DND-41 (cell line): ENCODE data around the gene AATF.

ENCODE experiments used
- ATAC-seq: fragments of 200-7000 bp; cut with Tn5 transposase; 3 replicates; pipeline ENCODE4 v1.9.1; 2021; ENCODE audit warnings: low read depth; ENCODE audit not compliant: insufficient read depth
- DNase-seq: peaks from one replicate; pipeline ENCODE4 v3.0.0-alpha.2; 2020
- H2AFZ ChIP-seq: 2 replicates; pipeline ENCODE4 v1.6.0; 2012; ENCODE audit warnings: low read depth, low read length
- H3K27ac ChIP-seq: 2 replicates; pipeline ENCODE4 v1.5.1; 2012; ENCODE audit warnings: low read length, inconsistent platforms
- H3K27me3 ChIP-seq: fragments of 200-600 bp; sonication (generic); 2 replicates; pipeline ENCODE4 v1.6.0; 2012; ENCODE audit warnings: low read length, mild to moderate bottlenecking, inconsistent platforms; ENCODE audit not compliant: insufficient read depth, poor library complexity
- H3K36me3 ChIP-seq: 2 replicates; pipeline ENCODE4 v1.5.1; 2012; ENCODE audit warnings: low read length, inconsistent platforms; ENCODE audit not compliant: insufficient read depth
- H3K4me1 ChIP-seq: 2 replicates; pipeline ENCODE4 v1.5.1; 2012; ENCODE audit warnings: mild to moderate bottlenecking, low read length; ENCODE audit not compliant: insufficient read depth
- H3K4me2 ChIP-seq: 2 replicates; pipeline ENCODE4 v1.6.0; 2012; ENCODE audit warnings: mild to moderate bottlenecking, moderate library complexity, low read length, inconsistent platforms; ENCODE audit not compliant: insufficient read depth
- H3K4me3 ChIP-seq, 2 experiments: fragments of 200-600 bp in 1 of 2; shearing (Covaris generic) in 1 of 2; 2 replicates each; pipeline ENCODE4 v1.5.1; 2012 to 2016; ENCODE audit warnings: inconsistent platforms in 2 of 2, low read length in 2 of 2, mild to moderate bottlenecking in 2 of 2, low read depth in 1 of 2, moderate library complexity in 1 of 2
- H3K79me2 ChIP-seq: 2 replicates; pipeline ENCODE4 v1.6.0; 2012; ENCODE audit warnings: low read length, inconsistent platforms; ENCODE audit not compliant: insufficient read depth
- H3K9ac ChIP-seq: 2 replicates; pipeline ENCODE4 v1.6.0; 2012; ENCODE audit warnings: low read depth, mild to moderate bottlenecking, inconsistent platforms, low read length, moderate library complexity
- H3K9me3 ChIP-seq: 2 replicates; pipeline ENCODE4 v1.5.1; 2012; ENCODE audit warnings: low read length, moderate library complexity, mild to moderate bottlenecking, inconsistent platforms; ENCODE audit not compliant: insufficient read depth, severe bottlenecking
- H4K20me1 ChIP-seq: 2 replicates; pipeline ENCODE4 v1.6.0; 2012; ENCODE audit warnings: low read length; ENCODE audit not compliant: insufficient read depth
- EZH2 ChIP-seq: IDR thresholded peaks from 3 replicates; pipeline ENCODE4 v1.6.1; 2012; ENCODE audit warnings: borderline replicate concordance, low read depth, mild to moderate bottlenecking, moderate library complexity, low read length, inconsistent platforms; ENCODE audit not compliant: severe bottlenecking
- TF ChIP-seq, protein P1 (sequence below): IDR thresholded peaks from 2 replicates; pipeline ENCODE4 v1.5.1; 2012; ENCODE audit warnings: borderline replicate concordance, low read length, moderate library complexity, mild to moderate bottlenecking; ENCODE audit not compliant: poor library complexity, severe bottlenecking; ENCODE audit errors: extremely low read depth

AATF gene

DNA sequence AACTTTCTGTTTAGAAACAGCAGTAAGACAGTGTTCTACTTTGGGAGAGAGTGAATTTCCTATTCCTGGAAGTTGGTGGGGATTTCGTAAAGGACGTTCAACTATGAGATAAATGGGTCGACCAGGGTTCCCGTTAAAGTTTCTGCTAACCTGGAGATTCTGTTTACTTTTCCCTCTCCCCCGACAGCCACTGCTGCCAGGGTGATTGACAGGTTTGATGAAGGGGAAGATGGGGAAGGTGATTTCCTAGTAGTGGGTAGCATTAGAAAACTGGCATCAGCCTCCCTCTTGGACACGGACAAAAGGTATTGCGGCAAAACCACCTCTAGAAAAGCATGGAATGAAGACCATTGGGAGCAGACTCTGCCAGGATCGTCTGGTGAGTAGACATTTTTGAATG is 1.3 kb downstream of the AATF start:
- Histone ChIP-seq H3K27me3 (no peaks in the 10 kb centered on the region), H3K4me3 (peak overlapping the region; percentile 64 to 81), H3K4me1 (peaks cover 57% of the 10 kb centered on the region), H3K9ac (peak overlapping the region; percentile 89), H2AFZ (no peak overlapping the region), H3K4me2 (peak overlapping the region; percentile 91), H3K79me2 (peaks cover 64% of the 10 kb centered on the region), H3K9me3 (no peaks in the 10 kb centered on the region), H3K27ac (peak overlapping the region; percentile 78; the same call in 1 of the 2 replicates), H3K36me3 (peaks cover 47% of the 10 kb centered on the region), H4K20me1 (peaks cover 35% of the 10 kb centered on the region; the same call in 1 of the 2 replicates)
- no peak for TF ChIP-seq EZH2
- TF ChIP-seq, protein P1, sequence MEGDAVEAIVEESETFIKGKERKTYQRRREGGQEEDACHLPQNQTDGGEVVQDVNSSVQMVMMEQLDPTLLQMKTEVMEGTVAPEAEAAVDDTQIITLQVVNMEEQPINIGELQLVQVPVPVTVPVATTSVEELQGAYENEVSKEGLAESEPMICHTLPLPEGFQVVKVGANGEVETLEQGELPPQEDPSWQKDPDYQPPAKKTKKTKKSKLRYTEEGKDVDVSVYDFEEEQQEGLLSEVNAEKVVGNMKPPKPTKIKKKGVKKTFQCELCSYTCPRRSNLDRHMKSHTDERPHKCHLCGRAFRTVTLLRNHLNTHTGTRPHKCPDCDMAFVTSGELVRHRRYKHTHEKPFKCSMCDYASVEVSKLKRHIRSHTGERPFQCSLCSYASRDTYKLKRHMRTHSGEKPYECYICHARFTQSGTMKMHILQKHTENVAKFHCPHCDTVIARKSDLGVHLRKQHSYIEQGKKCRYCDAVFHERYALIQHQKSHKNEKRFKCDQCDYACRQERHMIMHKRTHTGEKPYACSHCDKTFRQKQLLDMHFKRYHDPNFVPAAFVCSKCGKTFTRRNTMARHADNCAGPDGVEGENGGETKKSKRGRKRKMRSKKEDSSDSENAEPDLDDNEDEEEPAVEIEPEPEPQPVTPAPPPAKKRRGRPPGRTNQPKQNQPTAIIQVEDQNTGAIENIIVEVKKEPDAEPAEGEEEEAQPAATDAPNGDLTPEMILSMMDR, result no peak
- ATAC-seq, result no peak
- no peak for DNase-seq

DNA sequence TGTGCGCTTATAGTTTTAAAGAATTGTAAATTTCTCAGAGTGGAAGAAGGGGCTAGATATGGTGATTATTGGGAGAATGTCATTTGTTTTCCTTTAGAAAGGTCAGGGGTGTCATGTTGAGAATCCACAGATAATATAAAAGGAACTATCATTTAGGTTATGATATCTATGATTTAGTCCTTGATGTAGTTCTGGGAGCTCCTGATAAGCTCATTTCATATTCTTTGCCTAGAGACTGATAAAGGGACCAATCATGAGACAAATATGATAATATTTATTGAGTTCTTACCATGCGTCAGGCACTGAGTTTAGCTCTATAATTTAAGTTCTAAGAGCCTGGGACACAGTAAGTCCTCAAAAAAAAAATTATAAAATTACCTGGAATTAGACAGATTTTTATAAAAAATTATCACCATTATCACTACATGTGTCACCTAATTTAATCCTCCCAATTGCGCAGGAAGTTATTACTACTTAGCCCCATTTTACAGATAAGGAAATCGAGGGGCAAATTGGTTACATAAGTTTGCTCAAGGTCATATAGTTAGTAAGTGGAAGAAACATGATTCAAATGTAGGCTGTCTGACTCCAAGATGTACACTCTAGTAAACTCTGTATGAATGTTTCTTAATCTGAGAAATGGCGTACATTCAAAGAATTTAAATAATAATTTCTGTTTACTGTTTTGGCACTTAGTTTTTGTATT is 2.5 kb downstream of the AATF start:
- Histone ChIP-seq H3K4me2 (peak overlapping the region; percentile 91), H3K27ac (no peak overlapping the region), H3K9ac (peak overlapping the region; percentile 89; the same call in 1 of the 2 replicates), H3K79me2 (peaks cover 71% of the 10 kb centered on the region), H3K4me1 (peaks cover 57% of the 10 kb centered on the region), H3K36me3 (peaks cover 59% of the 10 kb centered on the region), H2AFZ (no peak overlapping the region), H3K4me3 (peak overlapping the region in 1 of 2 experiments; percentile 81; a peak in 2 of 4 replicates), H4K20me1 (peaks cover 38% of the 10 kb centered on the region; the same call in 1 of the 2 replicates), H3K27me3 (no peaks in the 10 kb centered on the region), H3K9me3 (no peaks in the 10 kb centered on the region)
- DNase-seq (no peak), ATAC-seq (no peak)
- TF ChIP-seq, protein P1, result no peak
- no peak for TF ChIP-seq EZH2

DNA sequence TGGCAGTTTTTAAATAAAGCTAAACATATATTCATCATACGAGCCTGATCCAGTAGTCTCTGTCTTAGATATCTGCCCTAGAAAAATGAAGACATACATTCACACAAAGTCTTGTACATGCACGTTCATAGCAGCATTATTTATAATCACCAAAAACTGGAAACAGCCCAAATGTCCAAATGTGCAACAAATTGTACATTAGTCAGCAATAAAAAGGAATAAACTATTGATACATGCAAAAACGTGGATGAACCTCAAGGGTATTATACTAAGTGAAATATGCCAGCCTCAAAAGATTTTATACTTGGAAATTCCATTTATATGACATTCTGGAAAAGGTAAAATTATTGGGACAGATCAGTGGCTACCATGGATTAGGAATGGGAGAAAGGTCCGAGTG is 22.8 kb downstream of the AATF start:
- TF ChIP-seq, protein P1, result no peak
- no peak for TF ChIP-seq EZH2
- ATAC-seq, result no peak
- peaks cover 31% of the 10 kb centered on the region; the same call in 1 of the 2 replicates for H4K20me1 ChIP-seq
- H3K79me2 ChIP-seq, result peaks cover 96% of the 10 kb centered on the region
- H3K36me3 ChIP-seq, result peaks cover 56% of the 10 kb centered on the region
- DNase-seq, result no peak
- no peak overlapping the region for H2AFZ ChIP-seq
- no peaks in the 10 kb centered on the region for H3K9me3 ChIP-seq
- no peak overlapping the region for H3K4me2 ChIP-seq
- no peaks in the 10 kb centered on the region for H3K27me3 ChIP-seq
- no peak overlapping the region for H3K9ac ChIP-seq
- no peak overlapping the region for H3K4me3 ChIP-seq
- no peaks in the 10 kb centered on the region for H3K4me1 ChIP-seq
- H3K27ac ChIP-seq, result no peak overlapping the region
